Neural progenitor cell (in vitro differentiated cells): ENCODE measurements around the gene ABL1. TPM values are rescaled to one million over a fixed set of nuclear protein-coding genes. Genes with fewer than 3 reads are reported as not detected.

Source experiments
- DNase-seq: peaks from one replicate; pipeline ENCODE4 v3.0.0-alpha.2; 2016; ENCODE audit warnings: low spot score
- H2AFZ ChIP-seq: fragments of 200-600 bp; sonication (generic); replicated peaks from 2 replicates; pipeline ENCODE4 v1.6.1; 2016; ENCODE audit warnings: antibody characterized with exemption
- H3F3A ChIP-seq: fragments of 200-600 bp; sonication (generic); 2 replicates; pipeline ENCODE4 v1.6.1; 2016; ENCODE audit warnings: antibody characterized with exemption, low read depth
- H3K27ac ChIP-seq: fragments of 200-600 bp; sonication (generic); 2 replicates; pipeline ENCODE4 v1.5.1; 2016; ENCODE audit warnings: mild to moderate bottlenecking
- H3K27me3 ChIP-seq: fragments of 200-600 bp; sonication (generic); 2 replicates; pipeline ENCODE4 v1.6.1; 2016; ENCODE audit warnings: mild to moderate bottlenecking, moderate library complexity
- H3K36me3 ChIP-seq: fragments of 200-600 bp; sonication (generic); 2 replicates; pipeline ENCODE4 v1.5.1; 2016
- H3K4me1 ChIP-seq: fragments of 200-600 bp; sonication (generic); 2 replicates; pipeline ENCODE4 v1.6.1; 2016; ENCODE audit warnings: mixed run types
- H3K4me2 ChIP-seq: fragments of 200-600 bp; sonication (generic); 2 replicates; pipeline ENCODE4 v1.6.1; 2016
- H3K4me3 ChIP-seq: fragments of 200-600 bp; sonication (generic); 2 replicates; pipeline ENCODE4 v1.5.1; 2016
- H3K79me2 ChIP-seq: fragments of 200-600 bp; sonication (generic); 2 replicates; pipeline ENCODE4 v1.6.1; 2016; ENCODE audit warnings: low read depth
- H3K9ac ChIP-seq: fragments of 200-600 bp; sonication (generic); 2 replicates; pipeline ENCODE4 v1.6.1; 2016
- H3K9me3 ChIP-seq: fragments of 200-600 bp; sonication (generic); 2 replicates; pipeline ENCODE4 v1.5.1; 2016; ENCODE audit warnings: low read depth
- H4K20me1 ChIP-seq: fragments of 200-600 bp; sonication (generic); 2 replicates; pipeline ENCODE4 v1.6.1; 2016; ENCODE audit warnings: low read depth
- H3K27ac Mint-ChIP-seq: 3 replicates; pipeline ENCODE4 v1.8.0; 2021; ENCODE audit warnings: mixed read lengths
- H3K27me3 Mint-ChIP-seq: 2 replicates; pipeline ENCODE4 v1.8.0; 2022; ENCODE audit warnings: low read depth, mild to moderate bottlenecking, inconsistent platforms, moderate library complexity, mixed read lengths; ENCODE audit not compliant: insufficient read depth
- H3K36me3 Mint-ChIP-seq: 3 replicates; pipeline ENCODE4 v1.8.0; 2021; ENCODE audit warnings: mixed read lengths
- H3K4me1 Mint-ChIP-seq: 3 replicates; pipeline ENCODE4 v1.8.0; 2021; ENCODE audit warnings: mixed read lengths
- H3K4me3 Mint-ChIP-seq: 3 replicates; pipeline ENCODE4 v1.8.0; 2021; ENCODE audit warnings: mild to moderate bottlenecking, moderate library complexity, mixed read lengths
- H3K9me3 Mint-ChIP-seq: 3 replicates; pipeline ENCODE4 v1.8.0; 2020; ENCODE audit warnings: mixed read lengths
- EZH2 ChIP-seq: fragments of 200-600 bp; sonication (generic); IDR thresholded peaks from 2 replicates; pipeline ENCODE4 v1.6.1; 2017; ENCODE audit warnings: antibody characterized with exemption, mild to moderate bottlenecking, moderate library complexity
- EZH2phosphoT487 ChIP-seq: fragments of 200-600 bp; sonication (generic); IDR thresholded peaks from 2 replicates; pipeline ENCODE4 v1.6.1; 2017; ENCODE audit warnings: antibody characterized with exemption
- total RNA-seq: library from RNA; depleted of rRNA; stranded (reverse); fragments of >200 nt; gene quantifications from 2 replicates; pipeline ENCODE4 v1.2.3, GENCODE V29; 2015; ENCODE audit warnings: low replicate concordance
- TF ChIP-seq, protein P1 (sequence below): fragments of 200-600 bp; sonication (generic); IDR thresholded peaks from 2 replicates; pipeline ENCODE4 v1.5.1; 2017; ENCODE audit warnings: antibody characterized with exemption, mild to moderate bottlenecking

ABL1 gene
- total RNA-seq, 1 donor from 2014 or later = 38.4 TPM

DNA sequence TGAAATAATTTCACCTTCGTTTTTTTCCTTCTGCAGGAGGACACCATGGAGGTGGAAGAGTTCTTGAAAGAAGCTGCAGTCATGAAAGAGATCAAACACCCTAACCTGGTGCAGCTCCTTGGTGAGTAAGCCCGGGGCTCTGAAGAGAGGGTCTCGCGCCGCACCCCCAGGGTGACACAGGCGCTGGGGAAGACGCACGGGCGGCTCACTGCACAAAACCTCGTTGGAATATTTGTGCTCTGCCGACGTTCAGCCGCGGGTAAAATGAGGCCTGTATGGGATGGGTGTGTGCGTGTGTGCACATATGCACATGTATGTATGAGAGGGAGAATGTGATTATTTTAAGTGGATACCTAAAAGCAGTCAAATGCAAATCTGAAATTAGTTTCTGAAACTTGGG is 37.0 kb downstream of the ABL1 start:
- no peak overlapping the region for H3K27ac Mint-ChIP-seq
- peaks cover 5% of the 10 kb centered on the region for H3K27me3 Mint-ChIP-seq
- no peak overlapping the region for H3K4me3 ChIP-seq
- H3K4me1 Mint-ChIP-seq = peaks cover 34% of the 10 kb centered on the region
- no peak for TF ChIP-seq EZH2
- no peak for TF ChIP-seq EZH2phosphoT487
- TF ChIP-seq, protein P1, sequence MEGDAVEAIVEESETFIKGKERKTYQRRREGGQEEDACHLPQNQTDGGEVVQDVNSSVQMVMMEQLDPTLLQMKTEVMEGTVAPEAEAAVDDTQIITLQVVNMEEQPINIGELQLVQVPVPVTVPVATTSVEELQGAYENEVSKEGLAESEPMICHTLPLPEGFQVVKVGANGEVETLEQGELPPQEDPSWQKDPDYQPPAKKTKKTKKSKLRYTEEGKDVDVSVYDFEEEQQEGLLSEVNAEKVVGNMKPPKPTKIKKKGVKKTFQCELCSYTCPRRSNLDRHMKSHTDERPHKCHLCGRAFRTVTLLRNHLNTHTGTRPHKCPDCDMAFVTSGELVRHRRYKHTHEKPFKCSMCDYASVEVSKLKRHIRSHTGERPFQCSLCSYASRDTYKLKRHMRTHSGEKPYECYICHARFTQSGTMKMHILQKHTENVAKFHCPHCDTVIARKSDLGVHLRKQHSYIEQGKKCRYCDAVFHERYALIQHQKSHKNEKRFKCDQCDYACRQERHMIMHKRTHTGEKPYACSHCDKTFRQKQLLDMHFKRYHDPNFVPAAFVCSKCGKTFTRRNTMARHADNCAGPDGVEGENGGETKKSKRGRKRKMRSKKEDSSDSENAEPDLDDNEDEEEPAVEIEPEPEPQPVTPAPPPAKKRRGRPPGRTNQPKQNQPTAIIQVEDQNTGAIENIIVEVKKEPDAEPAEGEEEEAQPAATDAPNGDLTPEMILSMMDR = no peak
- H3K9me3 ChIP-seq = no peaks in the 10 kb centered on the region
- peaks cover 44% of the 10 kb centered on the region for H3K36me3 Mint-ChIP-seq
- no peaks in the 10 kb centered on the region for H3K9me3 Mint-ChIP-seq
- no peaks in the 10 kb centered on the region for H3K36me3 ChIP-seq
- peaks cover 39% of the 10 kb centered on the region for H3K79me2 ChIP-seq
- H3K4me2 ChIP-seq = no peak overlapping the region
- H3K9ac ChIP-seq = no peak overlapping the region
- H3K4me3 Mint-ChIP-seq = no peak overlapping the region
- no peaks in the 10 kb centered on the region for H3K27me3 ChIP-seq
- peaks cover 64% of the 10 kb centered on the region for H4K20me1 ChIP-seq
- H3K4me1 ChIP-seq = peaks cover 6% of the 10 kb centered on the region
- H3K27ac ChIP-seq = no peak overlapping the region
- DNase-seq = no peak
- H3F3A ChIP-seq = peaks cover 5% of the 10 kb centered on the region
- H2AFZ ChIP-seq = no peak overlapping the region

DNA sequence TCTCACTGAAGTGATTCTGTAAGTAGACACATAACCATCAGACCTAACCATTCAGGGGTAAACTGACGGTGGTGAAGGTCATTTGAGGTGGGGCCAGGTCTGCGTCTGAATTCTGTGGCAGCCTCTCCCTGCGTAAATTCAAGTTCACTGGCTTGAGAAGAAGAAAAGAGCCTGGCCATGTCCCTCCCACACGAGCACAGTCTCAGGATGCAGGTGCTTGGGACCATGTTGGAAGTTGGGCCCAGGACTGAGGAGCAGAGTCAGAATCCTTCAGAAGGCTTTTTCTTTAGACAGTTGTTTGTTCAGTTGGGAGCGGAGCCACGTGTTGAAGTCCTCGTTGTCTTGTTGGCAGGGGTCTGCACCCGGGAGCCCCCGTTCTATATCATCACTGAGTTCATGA is 37.5 kb downstream of the ABL1 start:
- H3K36me3 ChIP-seq = no peaks in the 10 kb centered on the region
- H3K4me3 Mint-ChIP-seq = no peak overlapping the region
- H3K4me1 ChIP-seq = peaks cover 6% of the 10 kb centered on the region
- H3K27me3 Mint-ChIP-seq = peaks cover 5% of the 10 kb centered on the region
- H3K4me2 ChIP-seq = no peak overlapping the region
- no peak overlapping the region for H3K27ac Mint-ChIP-seq
- TF ChIP-seq EZH2phosphoT487 = no peak
- no peak for TF ChIP-seq EZH2
- H3K4me1 Mint-ChIP-seq = peaks cover 34% of the 10 kb centered on the region
- no peak overlapping the region for H2AFZ ChIP-seq
- peaks cover 35% of the 10 kb centered on the region for H3K79me2 ChIP-seq
- H3K9ac ChIP-seq = no peak overlapping the region
- no peak for DNase-seq
- H3F3A ChIP-seq = peaks cover 5% of the 10 kb centered on the region
- H3K4me3 ChIP-seq = no peak overlapping the region
- no peaks in the 10 kb centered on the region for H3K9me3 ChIP-seq
- no peak overlapping the region for H3K27ac ChIP-seq
- H3K9me3 Mint-ChIP-seq = no peaks in the 10 kb centered on the region
- H3K27me3 ChIP-seq = no peaks in the 10 kb centered on the region
- H3K36me3 Mint-ChIP-seq = peaks cover 43% of the 10 kb centered on the region
- peaks cover 60% of the 10 kb centered on the region for H4K20me1 ChIP-seq

DNA sequence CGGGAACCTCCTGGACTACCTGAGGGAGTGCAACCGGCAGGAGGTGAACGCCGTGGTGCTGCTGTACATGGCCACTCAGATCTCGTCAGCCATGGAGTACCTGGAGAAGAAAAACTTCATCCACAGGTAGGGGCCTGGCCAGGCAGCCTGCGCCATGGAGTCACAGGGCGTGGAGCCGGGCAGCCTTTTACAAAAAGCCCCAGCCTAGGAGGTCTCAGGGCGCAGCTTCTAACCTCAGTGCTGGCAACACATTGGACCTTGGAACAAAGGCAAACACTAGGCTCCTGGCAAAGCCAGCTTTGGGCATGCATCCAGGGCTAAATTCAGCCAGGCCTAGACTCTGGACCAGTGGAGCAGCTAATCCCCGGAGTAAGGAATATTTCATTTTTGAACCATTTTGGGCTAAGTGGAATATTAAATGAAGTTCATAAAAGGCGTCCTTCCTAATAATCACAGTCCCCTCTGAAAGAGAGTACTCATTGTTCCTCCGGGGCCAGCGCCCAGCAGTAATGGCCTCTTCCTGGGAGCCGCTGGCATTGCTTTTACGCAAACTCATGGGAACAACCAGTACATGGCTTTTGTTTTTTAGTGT is 38.0 kb downstream of the ABL1 start:
- Mint-ChIP-seq H3K9me3 (no peaks in the 10 kb centered on the region), H3K4me3 (no peak overlapping the region), H3K4me1 (peaks cover 34% of the 10 kb centered on the region), H3K36me3 (peaks cover 43% of the 10 kb centered on the region), H3K27me3 (peaks cover 5% of the 10 kb centered on the region), H3K27ac (no peak overlapping the region)
- H3K36me3 ChIP-seq = no peaks in the 10 kb centered on the region
- no peaks in the 10 kb centered on the region for H3K27me3 ChIP-seq
- no peak for DNase-seq
- H3K4me3 ChIP-seq = no peak overlapping the region
- H3K27ac ChIP-seq = no peak overlapping the region
- no peaks in the 10 kb centered on the region for H3K9me3 ChIP-seq
- peaks cover 5% of the 10 kb centered on the region for H3F3A ChIP-seq
- TF ChIP-seq, protein P1 = no peak
- TF ChIP-seq EZH2phosphoT487 (no peak), EZH2 (no peak)
- peaks cover 55% of the 10 kb centered on the region for H4K20me1 ChIP-seq
- no peak overlapping the region for H2AFZ ChIP-seq
- H3K9ac ChIP-seq = no peak overlapping the region
- H3K4me1 ChIP-seq = peaks cover 6% of the 10 kb centered on the region
- H3K79me2 ChIP-seq = peaks cover 30% of the 10 kb centered on the region
- H3K4me2 ChIP-seq = no peak overlapping the region

- Histone ChIP-seq H3K9me3 (no peaks in the 10 kb centered on the region), H3K4me2 (no peak overlapping the region), H3K27me3 (no peaks in the 10 kb centered on the region), H4K20me1 (peaks cover 47% of the 10 kb centered on the region), H3K4me3 (no peak overlapping the region), H3K36me3 (peaks cover under 1% of the 10 kb centered on the region), H2AFZ (no peak overlapping the region), H3K79me2 (peaks cover 21% of the 10 kb centered on the region), H3K4me1 (peaks cover 6% of the 10 kb centered on the region), H3F3A (peaks cover 5% of the 10 kb centered on the region), H3K9ac (no peak overlapping the region), H3K27ac (no peak overlapping the region)
- peaks cover 42% of the 10 kb centered on the region for H3K36me3 Mint-ChIP-seq
- TF ChIP-seq EZH2 = no peak
- no peak overlapping the region for H3K4me3 Mint-ChIP-seq
- DNase-seq = no peak
- H3K27me3 Mint-ChIP-seq = peaks cover 5% of the 10 kb centered on the region
- no peaks in the 10 kb centered on the region for H3K9me3 Mint-ChIP-seq
- peaks cover 32% of the 10 kb centered on the region for H3K4me1 Mint-ChIP-seq
- no peak overlapping the region for H3K27ac Mint-ChIP-seq
These were observed 38.9 kb downstream of the ABL1 start for GRCh38 chr9:130873966-130874365.
